Peyer's patch (tissue), 4 donors: ENCODE measurements around the gene ANKRD11.

Experiments
- POLR2A ChIP-seq, 2 donors: fragments of 450-650 bp; IDR thresholded peaks; one replicate each; pipeline ENCODE4 v1.5.1; 2017; ENCODE audit warnings: antibody characterized with exemption in 2 of 2, mild to moderate bottlenecking in 2 of 2, moderate library complexity in 2 of 2
- TF ChIP-seq, protein P1 (sequence below), 6 experiments: fragments of 450-650 bp in 4 of 6; fragments of 200-600 bp in 2 of 6; sonication (generic) in 1 of 6; IDR thresholded peaks; one replicate each; pipeline ENCODE4 v1.5.1; 2017 to 2019; ENCODE audit warnings: antibody characterized with exemption in 6 of 6, mild to moderate bottlenecking in 3 of 6, moderate library complexity in 1 of 6

DNA sequence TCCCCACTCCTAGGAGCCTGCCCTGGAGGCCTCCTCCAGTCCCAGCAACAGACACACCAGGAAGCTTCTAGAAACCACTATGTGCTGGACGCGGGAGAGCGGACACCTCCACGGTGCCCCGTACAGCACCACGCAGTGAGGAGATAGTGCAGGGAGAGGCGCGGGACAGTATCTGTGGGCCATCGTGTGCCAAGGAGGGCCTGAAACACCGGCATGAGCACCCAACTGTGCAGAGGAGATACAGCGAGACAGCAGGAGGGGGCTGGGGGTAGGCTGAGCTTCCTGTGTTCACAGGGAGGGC is 215.1 kb downstream of the ANKRD11 start:
- TF ChIP-seq POLR2A (IDR thresholded peaks at IDR 0.05): no peak
- TF ChIP-seq, protein P1, sequence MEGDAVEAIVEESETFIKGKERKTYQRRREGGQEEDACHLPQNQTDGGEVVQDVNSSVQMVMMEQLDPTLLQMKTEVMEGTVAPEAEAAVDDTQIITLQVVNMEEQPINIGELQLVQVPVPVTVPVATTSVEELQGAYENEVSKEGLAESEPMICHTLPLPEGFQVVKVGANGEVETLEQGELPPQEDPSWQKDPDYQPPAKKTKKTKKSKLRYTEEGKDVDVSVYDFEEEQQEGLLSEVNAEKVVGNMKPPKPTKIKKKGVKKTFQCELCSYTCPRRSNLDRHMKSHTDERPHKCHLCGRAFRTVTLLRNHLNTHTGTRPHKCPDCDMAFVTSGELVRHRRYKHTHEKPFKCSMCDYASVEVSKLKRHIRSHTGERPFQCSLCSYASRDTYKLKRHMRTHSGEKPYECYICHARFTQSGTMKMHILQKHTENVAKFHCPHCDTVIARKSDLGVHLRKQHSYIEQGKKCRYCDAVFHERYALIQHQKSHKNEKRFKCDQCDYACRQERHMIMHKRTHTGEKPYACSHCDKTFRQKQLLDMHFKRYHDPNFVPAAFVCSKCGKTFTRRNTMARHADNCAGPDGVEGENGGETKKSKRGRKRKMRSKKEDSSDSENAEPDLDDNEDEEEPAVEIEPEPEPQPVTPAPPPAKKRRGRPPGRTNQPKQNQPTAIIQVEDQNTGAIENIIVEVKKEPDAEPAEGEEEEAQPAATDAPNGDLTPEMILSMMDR (IDR thresholded peaks at IDR 0.05): no peak
